GM23338 (cell line): Measurements from ENCODE around the gene SHISA7. TPM values are rescaled to one million over a fixed set of nuclear protein-coding genes. Genes with fewer than 3 reads are reported as not detected.

ENCODE experiments used
- ATAC-seq: fragments of 200-7000 bp; cut with Tn5 transposase; 3 replicates; pipeline ENCODE4 v1.9.1; 2020
- DNase-seq: peaks from one replicate; pipeline ENCODE4 v3.0.0-alpha.2; 2015; ENCODE audit warnings: low spot score
- H2AFZ ChIP-seq: fragments of 200-600 bp; sonication (generic); 2 replicates; pipeline ENCODE4 v1.8.0; 2016; ENCODE audit warnings: antibody characterized with exemption, mild to moderate bottlenecking, moderate library complexity
- H3F3A ChIP-seq: fragments of 200-600 bp; sonication (generic); replicated peaks from 2 replicates; pipeline ENCODE4 v1.8.0; 2017; ENCODE audit warnings: antibody characterized with exemption, mixed run types, low read depth
- H3K27ac ChIP-seq: fragments of 200-600 bp; sonication (generic); 2 replicates; pipeline ENCODE4 v1.6.1; 2016; ENCODE audit warnings: low read depth
- H3K27me3 ChIP-seq: fragments of 200-600 bp; sonication (generic); 2 replicates; pipeline ENCODE4 v1.8.0; 2016; ENCODE audit warnings: mild to moderate bottlenecking, mixed run types, moderate library complexity; ENCODE audit not compliant: insufficient read depth
- H3K36me3 ChIP-seq: fragments of 200-600 bp; sonication (generic); 2 replicates; pipeline ENCODE4 v1.8.0; 2016; ENCODE audit warnings: mild to moderate bottlenecking; ENCODE audit not compliant: insufficient read depth
- H3K4me1 ChIP-seq: fragments of 200-600 bp; sonication (generic); 2 replicates; pipeline ENCODE4 v1.8.0; 2016; ENCODE audit warnings: mild to moderate bottlenecking, moderate library complexity; ENCODE audit not compliant: insufficient read depth
- H3K4me2 ChIP-seq: fragments of 200-600 bp; sonication (generic); 2 replicates; pipeline ENCODE4 v1.7.1; 2017; ENCODE audit warnings: mixed run types
- H3K4me3 ChIP-seq: fragments of 200-600 bp; sonication (generic); 2 replicates; pipeline ENCODE4 v1.6.1; 2016; ENCODE audit warnings: mixed run types
- H3K79me2 ChIP-seq: fragments of 200-600 bp; sonication (generic); replicated peaks from 2 replicates; pipeline ENCODE4 v1.8.0; 2017; ENCODE audit warnings: mild to moderate bottlenecking; ENCODE audit not compliant: insufficient read depth
- H3K9me2 ChIP-seq: fragments of 200-600 bp; sonication (generic); 2 replicates; pipeline ENCODE4 v1.8.0; 2017; ENCODE audit not compliant: insufficient read depth
- H4K20me1 ChIP-seq: fragments of 200-600 bp; sonication (generic); replicated peaks from 2 replicates; pipeline ENCODE4 v1.8.0; 2017; ENCODE audit warnings: mild to moderate bottlenecking; ENCODE audit not compliant: insufficient read depth
- H3K27ac Mint-ChIP-seq: 2 replicates; pipeline ENCODE4 v1.8.0; 2020; ENCODE audit warnings: inconsistent platforms, mild to moderate bottlenecking, moderate library complexity, mixed read lengths
- H3K27me3 Mint-ChIP-seq: 3 replicates; pipeline ENCODE4 v1.8.0; 2022; ENCODE audit warnings: low read depth, mild to moderate bottlenecking, moderate library complexity, mixed read lengths, inconsistent platforms; ENCODE audit not compliant: insufficient read depth, poor library complexity
- H3K36me3 Mint-ChIP-seq: 3 replicates; pipeline ENCODE4 v1.8.0; 2021; ENCODE audit warnings: low read depth, mild to moderate bottlenecking, inconsistent platforms, moderate library complexity, mixed read lengths
- H3K4me1 Mint-ChIP-seq: 3 replicates; pipeline ENCODE4 v1.8.0; 2020; ENCODE audit warnings: mild to moderate bottlenecking, inconsistent platforms, mixed read lengths
- H3K4me3 Mint-ChIP-seq: 3 replicates; pipeline ENCODE4 v1.8.0; 2021; ENCODE audit warnings: moderate library complexity, mild to moderate bottlenecking, inconsistent platforms, mixed read lengths
- H3K9me3 Mint-ChIP-seq: 3 replicates; pipeline ENCODE4 v1.8.0; 2020; ENCODE audit warnings: moderate library complexity, mild to moderate bottlenecking, inconsistent platforms, mixed read lengths
- CREB1 ChIP-seq: fragments of 250-450 bp; sonication (Bioruptor Pico); IDR thresholded peaks from 2 replicates; pipeline ENCODE4 v1.5.0; 2020; ENCODE audit warnings: low read depth, mild to moderate bottlenecking, moderate library complexity
- CTCF ChIP-seq, 2 experiments: fragments of 200-600 bp in 1 of 2; sonication (generic) in 1 of 2; conservative IDR thresholded peaks; 2 replicates each; pipeline versions ENCODE4 v1.5.1 to v1.6.1; 2016 to 2017; ENCODE audit warnings: antibody characterized with exemption in 2 of 2, low read depth in 2 of 2, mild to moderate bottlenecking in 2 of 2, moderate library complexity in 1 of 2
- ETS1 ChIP-seq: IDR thresholded peaks from 2 replicates; pipeline ENCODE4 v1.6.1; 2016; ENCODE audit warnings: antibody characterized with exemption
- EZH2 ChIP-seq: fragments of 200-600 bp; sonication (generic); IDR thresholded peaks from one replicate; pipeline ENCODE4 v1.8.0; 2017; ENCODE audit warnings: antibody characterized with exemption, mild to moderate bottlenecking, low read depth; ENCODE audit not compliant: unreplicated experiment
- EZH2phosphoT487 ChIP-seq: fragments of 200-600 bp; sonication (generic); IDR thresholded peaks from one replicate; pipeline ENCODE4 v1.8.1; 2018; ENCODE audit warnings: antibody characterized with exemption; ENCODE audit not compliant: unreplicated experiment
- JUNB ChIP-seq: IDR thresholded peaks from one replicate; pipeline ENCODE4 v1.6.1; 2016; ENCODE audit warnings: antibody characterized with exemption; ENCODE audit not compliant: unreplicated experiment
- NANOG ChIP-seq: IDR thresholded peaks from 2 replicates; pipeline ENCODE4 v1.6.1; 2016; ENCODE audit warnings: antibody characterized with exemption, borderline replicate concordance
- POLR2AphosphoS5 ChIP-seq: IDR thresholded peaks from 2 replicates; pipeline ENCODE4 v1.6.1; 2016; ENCODE audit warnings: antibody characterized with exemption, low read depth
- REST ChIP-seq: IDR thresholded peaks from one replicate; pipeline ENCODE4 v1.6.1; 2018; ENCODE audit warnings: antibody characterized with exemption; ENCODE audit not compliant: unreplicated experiment
- STAT1 ChIP-seq: IDR thresholded peaks from one replicate; pipeline ENCODE4 v1.6.1; 2016; ENCODE audit warnings: antibody characterized with exemption; ENCODE audit not compliant: unreplicated experiment
- ZNF114 ChIP-seq: fragments of 250-450 bp; sonication (Bioruptor Pico); IDR thresholded peaks from 2 replicates; pipeline ENCODE4 v1.5.0; 2020; ENCODE audit warnings: mild to moderate bottlenecking, moderate library complexity
- ZNF331 ChIP-seq: fragments of 250-450 bp; sonication (Bioruptor Pico); IDR thresholded peaks from 2 replicates; pipeline ENCODE4 v1.5.0; 2020; ENCODE audit warnings: low read depth, mild to moderate bottlenecking, moderate library complexity
- ZNF462 ChIP-seq: fragments of 250-450 bp; sonication (Bioruptor Pico); IDR thresholded peaks from 2 replicates; pipeline ENCODE4 v1.5.0; 2020; ENCODE audit warnings: mild to moderate bottlenecking, moderate library complexity
- polyA plus RNA-seq: library from polyadenylated mRNA; unstranded; fragments of >200 nt; fragmentation: Nextera tagmentation; extraction: Ambion mirVana; gene quantifications from 2 replicates; pipeline ENCODE4 v1.2.1, GENCODE V29; 2016
- total RNA-seq: library from RNA; depleted of rRNA; stranded (reverse); fragments of >200 nt; shearing (Covaris generic); gene quantifications from 2 replicates; pipeline ENCODE4 v1.2.3, GENCODE V29; 2014

SHISA7 gene
- total and polyA plus RNA-seq, 2 experiments from 2014 or later: 0.32 to 1.4 TPM

GRCh38 chr19:55481148-55481793 is 38.2 kb upstream of the SHISA7 start:
- no peak for DNase-seq
- H3K27ac Mint-ChIP-seq: no peak overlapping the region
- peaks cover 3% of the 10 kb centered on the region; the same call in 2 of the 3 replicates for H3K9me3 Mint-ChIP-seq
- Histone ChIP-seq H4K20me1 (no peaks in the 10 kb centered on the region), H3K9me2 (no peaks in the 10 kb centered on the region), H2AFZ (no peak overlapping the region), H3K36me3 (no peaks in the 10 kb centered on the region), H3K4me2 (peak overlapping the region; percentile 64; the same call in 1 of the 2 replicates), H3F3A (peaks cover 12% of the 10 kb centered on the region; the same call in 1 of the 2 replicates), H3K4me3 (peak overlapping the region; percentile 41; the same call in 1 of the 2 replicates), H3K4me1 (peaks cover 11% of the 10 kb centered on the region; the same call in 1 of the 2 replicates), H3K27ac (no peak overlapping the region), H3K79me2 (peaks cover 9% of the 10 kb centered on the region), H3K27me3 (no peaks in the 10 kb centered on the region)
- H3K4me3 Mint-ChIP-seq: peak overlapping the region; percentile 43; the same call in 2 of the 3 replicates
- peaks cover 9% of the 10 kb centered on the region; the same call in 2 of the 3 replicates for H3K36me3 Mint-ChIP-seq
- TF ChIP-seq ZNF114 (CRISPR knock-in tag) (no peak), EZH2 (no peak), CTCF (conservative IDR thresholded peaks at IDR 0.05; ENCODE audit: low read depth in 2 of 2) (no peak), ETS1 (no peak), NANOG (no peak), ZNF331 (no peak), EZH2phosphoT487 (no peak), CREB1 (CRISPR knock-in tag) (no peak), STAT1 (no peak), REST (no peak), POLR2AphosphoS5 (no peak), ZNF462 (CRISPR knock-in tag) (no peak), JUNB (no peak)
- H3K4me1 Mint-ChIP-seq: peaks cover 32% of the 10 kb centered on the region
- H3K27me3 Mint-ChIP-seq: peaks cover 14% of the 10 kb centered on the region
- no peak for ATAC-seq
